GM23248 (cell line): ENCODE results near the gene HIVEP1. TPM values are rescaled to one million over a fixed set of nuclear protein-coding genes. Genes with fewer than 3 reads are reported as not detected.

Experiments
- DNase-seq: peaks from one replicate; pipeline ENCODE4 v3.0.0-alpha.2; 2015
- H2AFZ ChIP-seq: fragments of 200-600 bp; sonication (generic); 2 replicates; pipeline ENCODE4 v1.6.1; 2016; ENCODE audit warnings: antibody characterized with exemption
- H3F3A ChIP-seq: fragments of 200-600 bp; sonication (generic); 2 replicates; pipeline ENCODE4 v1.6.1; 2016; ENCODE audit warnings: mild to moderate bottlenecking, antibody characterized with exemption, mixed run types; ENCODE audit not compliant: insufficient read depth
- H3K27ac ChIP-seq: fragments of 200-600 bp; sonication (generic); 2 replicates; pipeline ENCODE4 v1.5.1; 2016; ENCODE audit warnings: mild to moderate bottlenecking
- H3K27me3 ChIP-seq: fragments of 200-600 bp; sonication (generic); replicated peaks from 2 replicates; pipeline ENCODE4 v1.6.1; 2016; ENCODE audit warnings: mild to moderate bottlenecking; ENCODE audit not compliant: insufficient read depth
- H3K36me3 ChIP-seq: fragments of 200-600 bp; sonication (generic); 2 replicates; pipeline ENCODE4 v1.6.1; 2016; ENCODE audit warnings: low read depth, mild to moderate bottlenecking
- H3K4me1 ChIP-seq: fragments of 200-600 bp; sonication (generic); 2 replicates; pipeline ENCODE4 v1.6.1; 2016; ENCODE audit warnings: mild to moderate bottlenecking; ENCODE audit not compliant: insufficient read depth
- H3K4me2 ChIP-seq: fragments of 200-600 bp; sonication (generic); one replicate; pipeline ENCODE4 v1.6.1; 2016; ENCODE audit warnings: mild to moderate bottlenecking; ENCODE audit not compliant: unreplicated experiment
- H3K4me3 ChIP-seq: fragments of 200-600 bp; sonication (generic); 2 replicates; pipeline ENCODE4 v1.5.1; 2016; ENCODE audit warnings: mild to moderate bottlenecking
- H3K79me2 ChIP-seq: fragments of 200-600 bp; sonication (generic); 2 replicates; pipeline ENCODE4 v1.6.1; 2016; ENCODE audit warnings: mild to moderate bottlenecking; ENCODE audit not compliant: insufficient read depth
- H3K9ac ChIP-seq: fragments of 200-600 bp; sonication (generic); 2 replicates; pipeline ENCODE4 v1.6.1; 2016; ENCODE audit warnings: mild to moderate bottlenecking
- H3K9me2 ChIP-seq: fragments of 200-600 bp; sonication (generic); 2 replicates; pipeline ENCODE4 v1.6.1; 2016; ENCODE audit warnings: mixed run types, mild to moderate bottlenecking, moderate library complexity; ENCODE audit not compliant: insufficient read depth
- H3K9me3 ChIP-seq: fragments of 200-600 bp; sonication (generic); one replicate; pipeline ENCODE4 v1.6.1; 2017; ENCODE audit warnings: low read depth
- H4K20me1 ChIP-seq: fragments of 200-600 bp; sonication (generic); 2 replicates; pipeline ENCODE4 v1.6.0; 2016; ENCODE audit not compliant: insufficient read depth
- EZH2 ChIP-seq: fragments of 200-600 bp; sonication (generic); IDR thresholded peaks from 2 replicates; pipeline ENCODE4 v1.6.1; 2018; ENCODE audit warnings: antibody characterized with exemption, mild to moderate bottlenecking; ENCODE audit not compliant: insufficient read depth, poor library complexity, severe bottlenecking
- EZH2phosphoT487 ChIP-seq: fragments of 200-600 bp; sonication (generic); IDR thresholded peaks from 2 replicates; pipeline ENCODE4 v1.6.1; 2018; ENCODE audit warnings: antibody characterized with exemption, moderate library complexity, mild to moderate bottlenecking, low read depth; ENCODE audit not compliant: insufficient read depth
- WGBS, 2 experiments: methylation state at CpG; one replicate each; pipeline ENCODE4 v1.1.6; 2015 to 2017; ENCODE audit warnings: low lambda C conversion rate in 2 of 2, low coverage in 1 of 2; ENCODE audit errors: missing lambda C conversion rate in 2 of 2; 5-methylcytosine and 5-hydroxymethylcytosine counted together
- in situ Hi-C: fragments of 300-500 bp; cut with MboI; formaldehyde crosslinking; loops from 2 replicates; pipeline ENCODE4 v1.15.0; 2020
- polyA plus RNA-seq: library from polyadenylated mRNA; unstranded; fragments of >200 nt; fragmentation: Nextera tagmentation; extraction: Ambion mirVana; gene quantifications from 2 replicates; pipeline ENCODE4 v1.2.1, GENCODE V29; 2016
- total RNA-seq: library from RNA; depleted of rRNA; stranded (reverse); fragments of >200 nt; shearing (Covaris generic); gene quantifications from 2 replicates; pipeline ENCODE4 v1.2.3, GENCODE V29; 2014; rRNA removed

The HIVEP1 gene
- 7.1 and 15.2 TPM in 2 replicates for total RNA-seq
- 3.3 and 3.8 TPM in 2 replicates for polyA plus RNA-seq

GRCh38 chr6:12012038-12012557 lies at the start of gene HIVEP1:
HIVEP1 (plus strand) TSS chr6:12012312; CDS start chr6:12015629, 3,317 bp downstream.
- H3K4me3 ChIP-seq, result peak within 1 kb of the TSS; percentile 98
- peak within 1 kb of the TSS; percentile 63 for H2AFZ ChIP-seq
- H3K4me2 ChIP-seq, result peak within 1 kb of the TSS; percentile 79
- no peaks in the 10 kb centered on the region for H3K27me3 ChIP-seq
- no peaks in the 10 kb centered on the region for H3K9me3 ChIP-seq
- no peak for TF ChIP-seq EZH2phosphoT487
- H3K9ac ChIP-seq, result peak within 1 kb of the TSS; percentile 93
- H3K27ac ChIP-seq, result peak within 1 kb of the TSS; percentile 95
- no peaks in the 10 kb centered on the region for H4K20me1 ChIP-seq
- peaks cover 26% of the 10 kb centered on the region for H3K4me1 ChIP-seq
- H3K9me2 ChIP-seq, result no peaks in the 10 kb centered on the region
- WGBS, 2 experiments, result 2 to 3% methylated on average over 16 to 72 of the region's 78 CpGs
- H3K36me3 ChIP-seq, result peaks cover 13% of the 10 kb centered on the region; the same call in 1 of the 2 replicates
- peaks cover 24% of the 10 kb centered on the region; the same call in 1 of the 2 replicates for H3K79me2 ChIP-seq
- DNase-seq, result peak; percentile 66
- peaks cover 33% of the 10 kb centered on the region for H3F3A ChIP-seq
- in situ Hi-C loops, result no loop called here

- Histone ChIP-seq H3K79me2 (no peaks in the 10 kb centered on the region), H3K36me3 (no peaks in the 10 kb centered on the region), H3K27ac (no peak overlapping the region), H3K9me3 (no peaks in the 10 kb centered on the region), H2AFZ (no peak overlapping the region), H3K4me1 (peaks cover 10% of the 10 kb centered on the region; the same call in 1 of the 2 replicates), H3F3A (peaks cover 3% of the 10 kb centered on the region), H3K4me2 (no peak overlapping the region), H3K4me3 (no peak overlapping the region), H3K9ac (no peak overlapping the region), H3K27me3 (no peaks in the 10 kb centered on the region), H4K20me1 (no peaks in the 10 kb centered on the region), H3K9me2 (no peaks in the 10 kb centered on the region)
- no peak for DNase-seq
- 88 to 89% methylated on average over 3 of the region's 3 CpGs for WGBS, 2 experiments
- in situ Hi-C loops, result no loop called here
- TF ChIP-seq EZH2, result no peak
- no peak for TF ChIP-seq EZH2phosphoT487
These were observed 48.2 kb upstream of the HIVEP1 start for GRCh38 chr6:11963756-11964500.

DNA sequence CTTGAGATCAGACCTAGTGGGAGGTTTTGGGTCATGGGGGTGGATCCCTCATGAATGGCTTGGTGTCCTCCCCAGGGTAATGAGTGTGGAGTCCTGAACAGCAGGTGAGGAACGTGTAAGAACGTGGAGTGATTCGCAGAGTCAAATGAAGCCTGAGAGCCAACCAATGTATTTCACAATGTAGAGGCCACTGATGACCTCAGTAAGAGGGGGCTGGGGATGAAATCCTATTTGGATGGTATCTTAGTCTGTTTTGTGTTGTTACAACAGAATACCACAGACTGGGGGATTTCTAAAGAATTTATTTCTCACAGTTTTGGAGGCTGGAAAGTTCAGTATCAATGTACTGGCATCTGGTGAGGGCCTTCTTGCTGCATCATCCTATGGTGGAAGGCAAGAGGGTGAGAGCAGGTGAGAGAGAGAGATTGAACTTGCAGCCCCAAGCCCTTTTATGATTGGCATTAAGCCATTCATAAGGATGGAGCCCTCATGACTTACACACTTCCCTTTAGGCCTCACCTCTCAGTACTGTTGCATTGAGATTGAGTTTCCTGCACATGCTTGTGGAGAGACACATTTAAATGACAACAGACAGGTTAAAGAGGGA lies 47.3 kb upstream of the HIVEP1 start:
- no peaks in the 10 kb centered on the region for H3K79me2 ChIP-seq
- no peaks in the 10 kb centered on the region for H3K27me3 ChIP-seq
- no peak overlapping the region for H3K4me3 ChIP-seq
- DNase-seq, result peak; percentile 20
- no peaks in the 10 kb centered on the region for H4K20me1 ChIP-seq
- no peaks in the 10 kb centered on the region for H3K9me3 ChIP-seq
- no peak overlapping the region for H3K4me2 ChIP-seq
- peaks cover 14% of the 10 kb centered on the region for H3K4me1 ChIP-seq
- no peaks in the 10 kb centered on the region for H3K36me3 ChIP-seq
- no peak overlapping the region for H3K9ac ChIP-seq
- no peaks in the 10 kb centered on the region for H3K9me2 ChIP-seq
- TF ChIP-seq EZH2 (no peak), EZH2phosphoT487 (no peak)
- peaks cover 5% of the 10 kb centered on the region for H3F3A ChIP-seq
- no peak overlapping the region for H3K27ac ChIP-seq
- WGBS, 2 experiments, result 88 to 90% methylated on average over 3 of the region's 3 CpGs
- in situ Hi-C loops, result no loop called here
- H2AFZ ChIP-seq, result no peak overlapping the region

DNA sequence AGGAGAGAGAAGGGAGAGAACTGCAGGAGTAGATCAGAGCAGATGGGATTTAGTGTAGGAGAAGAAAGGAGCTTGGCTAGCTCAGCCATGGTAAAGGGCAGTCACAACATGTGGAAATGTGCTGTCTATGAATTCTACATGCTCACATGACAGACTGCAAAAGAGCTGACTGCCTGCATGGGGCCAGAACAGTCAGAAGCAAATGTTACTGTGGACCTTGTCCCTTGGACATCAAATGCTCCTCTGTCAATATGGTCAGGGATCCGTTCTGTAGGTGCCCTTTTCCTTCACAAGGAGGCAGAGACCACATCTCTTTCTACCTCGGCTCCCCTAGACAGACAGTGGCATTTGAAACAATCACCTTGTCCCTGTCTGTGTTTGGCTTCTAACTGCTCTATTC lies 46.6 kb upstream of the HIVEP1 start:
- Histone ChIP-seq H2AFZ (no peak overlapping the region), H3K9me2 (no peaks in the 10 kb centered on the region)
- WGBS, 2 experiments, result 93% methylated on average over 2 of the region's 2 CpGs

More for the DNA sequence above, 46.6 kb upstream of the HIVEP1 start:
- H3K27ac ChIP-seq, result no peak overlapping the region
- TF ChIP-seq EZH2phosphoT487 (no peak), EZH2 (no peak)
- H4K20me1 ChIP-seq, result no peaks in the 10 kb centered on the region
- H3K36me3 ChIP-seq, result no peaks in the 10 kb centered on the region
- H3K4me1 ChIP-seq, result peaks cover 20% of the 10 kb centered on the region
- no peak for DNase-seq
- H3K4me3 ChIP-seq, result no peak overlapping the region
- no peak overlapping the region for H3K4me2 ChIP-seq
- H3K9me3 ChIP-seq, result no peaks in the 10 kb centered on the region
- H3K79me2 ChIP-seq, result no peaks in the 10 kb centered on the region
- in situ Hi-C loops, result no loop called here
- H3K9ac ChIP-seq, result no peak overlapping the region
- peaks cover 11% of the 10 kb centered on the region for H3F3A ChIP-seq
- H3K27me3 ChIP-seq, result no peaks in the 10 kb centered on the region
